Measurements from ENCODE around the gene ARHGAP5.
A peak's percentile ranks its signal among the peaks of the same experiment; 100 is the strongest.

Gene ARHGAP5

DNA sequence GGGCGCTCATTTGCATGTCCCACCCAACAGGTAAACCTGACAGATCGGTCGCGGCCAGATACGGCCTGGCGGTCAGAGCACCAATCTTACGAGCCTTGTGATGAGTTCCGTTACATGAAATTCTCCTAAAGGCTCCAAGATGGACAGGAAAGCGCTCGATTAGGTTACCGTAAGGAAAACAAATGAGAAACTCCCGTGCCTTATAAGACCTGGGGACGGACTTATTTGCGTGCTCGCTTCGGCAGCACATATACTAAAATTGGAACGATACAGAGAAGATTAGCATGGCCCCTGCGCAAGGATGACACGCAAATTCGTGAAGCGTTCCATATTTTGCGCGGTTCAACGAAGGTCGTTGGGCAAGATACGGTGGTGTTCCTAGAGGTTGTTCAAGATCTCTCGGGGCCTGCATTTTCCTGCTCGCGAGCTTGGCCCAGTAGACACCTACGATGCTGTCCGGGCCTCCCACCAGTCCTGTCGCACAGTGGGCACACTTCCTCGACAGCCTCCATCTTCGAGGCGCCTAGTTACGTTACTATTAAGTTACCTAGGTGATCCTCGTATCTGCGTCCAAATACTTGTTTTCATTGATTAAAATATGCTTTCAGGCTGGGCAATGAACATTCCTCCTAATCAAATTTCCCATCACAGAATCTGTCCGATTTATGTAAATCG, 124.8 kb downstream of the ARHGAP5 start, which contains the start of gene RNU6-7:
Gene RNU6-7 (plus strand): TSS at position 230 of the 675 bp plus-strand sequence.
- no peak for TF ChIP-seq ZFX (IDR thresholded peaks at IDR 0.05; ENCODE audit: borderline replicate concordance)
- TF ChIP-seq, protein P1, sequence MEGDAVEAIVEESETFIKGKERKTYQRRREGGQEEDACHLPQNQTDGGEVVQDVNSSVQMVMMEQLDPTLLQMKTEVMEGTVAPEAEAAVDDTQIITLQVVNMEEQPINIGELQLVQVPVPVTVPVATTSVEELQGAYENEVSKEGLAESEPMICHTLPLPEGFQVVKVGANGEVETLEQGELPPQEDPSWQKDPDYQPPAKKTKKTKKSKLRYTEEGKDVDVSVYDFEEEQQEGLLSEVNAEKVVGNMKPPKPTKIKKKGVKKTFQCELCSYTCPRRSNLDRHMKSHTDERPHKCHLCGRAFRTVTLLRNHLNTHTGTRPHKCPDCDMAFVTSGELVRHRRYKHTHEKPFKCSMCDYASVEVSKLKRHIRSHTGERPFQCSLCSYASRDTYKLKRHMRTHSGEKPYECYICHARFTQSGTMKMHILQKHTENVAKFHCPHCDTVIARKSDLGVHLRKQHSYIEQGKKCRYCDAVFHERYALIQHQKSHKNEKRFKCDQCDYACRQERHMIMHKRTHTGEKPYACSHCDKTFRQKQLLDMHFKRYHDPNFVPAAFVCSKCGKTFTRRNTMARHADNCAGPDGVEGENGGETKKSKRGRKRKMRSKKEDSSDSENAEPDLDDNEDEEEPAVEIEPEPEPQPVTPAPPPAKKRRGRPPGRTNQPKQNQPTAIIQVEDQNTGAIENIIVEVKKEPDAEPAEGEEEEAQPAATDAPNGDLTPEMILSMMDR (IDR thresholded peaks at IDR 0.05): no peak
- H3K27ac ChIP-seq: peak within 1 kb of the TSS; percentile 84

DNA sequence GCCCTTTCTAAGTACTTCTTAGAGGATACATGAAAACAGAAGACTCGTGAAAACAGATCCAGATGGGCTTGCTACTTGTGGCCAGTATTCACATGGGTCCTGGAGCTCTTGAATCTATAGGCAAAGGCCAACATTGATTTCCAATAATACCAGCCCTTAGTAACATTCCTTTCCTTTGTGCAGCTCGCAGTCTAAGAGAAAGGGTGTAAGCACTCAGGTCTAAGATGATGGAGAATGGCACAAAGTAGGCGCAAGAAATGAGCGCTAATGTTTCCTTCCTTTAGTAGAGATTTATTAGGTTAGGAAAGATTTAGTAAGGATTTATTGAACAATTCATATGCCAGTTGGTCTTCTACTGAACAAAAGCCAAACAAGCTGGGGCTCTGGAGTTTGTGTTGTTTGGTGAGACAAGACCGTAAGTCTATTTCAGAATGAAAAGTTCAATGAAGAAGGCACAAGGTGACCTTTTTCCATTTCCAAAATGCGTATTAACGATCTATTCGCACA, 125.4 kb downstream of the ARHGAP5 start:
- peak overlapping the region; percentile 84 for H3K27ac ChIP-seq
- TF ChIP-seq, protein P1 (IDR thresholded peaks at IDR 0.05): no peak
- no peak for TF ChIP-seq ZFX (IDR thresholded peaks at IDR 0.05; ENCODE audit: borderline replicate concordance)

DNA sequence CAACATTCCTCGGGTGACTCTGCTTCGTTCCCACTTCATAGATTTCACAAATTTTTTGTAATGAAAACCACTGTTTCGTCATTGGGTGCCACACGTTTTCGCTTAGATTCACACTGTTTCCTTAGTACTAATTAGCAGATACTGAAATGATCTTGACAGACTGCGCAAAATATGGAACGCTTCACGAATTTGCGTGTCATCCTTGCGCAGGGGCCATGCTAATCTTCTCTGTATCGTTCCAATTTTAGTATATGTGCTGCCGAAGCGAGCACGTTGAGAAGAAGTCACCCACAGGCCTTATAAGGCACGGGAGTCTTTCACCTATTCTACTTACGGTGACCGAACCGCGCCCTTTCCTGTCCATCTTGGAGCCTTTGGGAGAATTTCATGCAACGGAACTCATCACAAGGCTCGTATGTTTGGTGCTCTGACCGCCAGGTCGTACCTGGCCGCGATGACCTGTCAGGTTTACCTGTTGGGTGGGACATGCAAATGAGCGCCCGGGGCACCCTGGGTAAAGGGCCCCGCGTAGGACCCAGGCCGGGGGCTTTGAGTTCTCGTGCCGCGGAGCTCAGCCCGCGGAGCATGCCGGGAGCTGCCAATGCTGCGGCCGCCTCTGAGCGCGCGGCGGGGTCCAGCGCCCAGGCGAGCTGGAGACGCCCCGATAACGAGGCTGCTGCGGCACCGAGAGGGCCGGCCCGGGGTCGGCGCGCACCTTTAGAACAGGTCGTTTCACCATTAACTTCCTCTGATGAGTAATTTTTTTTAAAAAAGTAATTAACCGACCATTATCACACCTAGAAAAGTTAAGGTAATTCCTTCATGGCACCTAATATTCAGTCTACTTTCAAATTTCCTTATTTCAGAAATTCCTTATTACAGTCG, 126.1 kb downstream of the ARHGAP5 start, which contains the start of gene RNU6-8:
Gene RNU6-8 (minus strand): TSS at position 272 of the 885 bp plus-strand sequence.
- H3K27ac ChIP-seq: peak within 1 kb of the TSS; percentile 84
- TF ChIP-seq ZFX (IDR thresholded peaks at IDR 0.05; ENCODE audit: borderline replicate concordance): no peak
- TF ChIP-seq, protein P1 (IDR thresholded peaks at IDR 0.05): no peak

DNA sequence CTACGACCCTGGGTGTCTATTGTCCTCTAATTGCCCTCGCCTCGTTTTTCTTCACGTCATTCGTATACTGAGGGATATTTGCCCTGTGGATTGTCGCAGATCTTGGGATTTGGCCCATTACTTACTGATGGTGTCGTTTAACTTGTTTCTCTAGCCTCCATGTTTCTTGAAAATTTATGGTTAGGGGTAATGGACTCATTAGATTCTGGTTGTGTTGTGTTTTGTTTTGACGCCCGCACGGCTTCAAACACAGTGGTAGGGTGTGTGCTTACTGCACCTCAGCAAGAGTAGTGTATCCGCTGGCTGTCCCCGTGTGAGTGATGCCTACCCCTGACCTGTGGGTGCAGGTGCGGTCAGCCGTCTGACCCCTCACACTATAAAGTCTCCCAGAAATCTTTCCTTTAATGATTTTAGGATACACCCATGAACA, 126.8 kb downstream of the ARHGAP5 start:
- H3K27ac ChIP-seq: peak overlapping the region; percentile 84
- TF ChIP-seq, protein P1 (IDR thresholded peaks at IDR 0.05): no peak
- TF ChIP-seq ZFX (IDR thresholded peaks at IDR 0.05; ENCODE audit: borderline replicate concordance): no peak

DNA sequence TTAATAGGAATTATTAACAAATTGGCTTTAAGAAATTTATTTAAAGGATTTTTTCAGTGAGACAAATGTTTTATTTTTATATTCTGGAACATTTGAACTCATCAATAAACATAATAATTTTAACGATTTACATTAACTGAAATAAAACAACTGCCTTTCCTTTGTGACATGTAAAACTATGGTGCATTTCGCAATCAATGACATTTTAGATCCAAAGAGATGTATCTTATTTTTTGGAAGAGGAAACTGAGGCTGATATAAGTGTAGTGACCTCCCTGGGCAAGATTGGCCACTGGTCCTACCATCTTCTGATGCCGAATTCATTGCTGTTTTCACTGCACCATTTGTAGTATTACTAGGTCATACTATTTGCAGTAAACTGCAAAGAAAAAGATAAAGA, 128.4 kb downstream of the ARHGAP5 start:
- TF ChIP-seq, protein P1 (IDR thresholded peaks at IDR 0.05): no peak
- no peak for TF ChIP-seq ZFX (IDR thresholded peaks at IDR 0.05; ENCODE audit: borderline replicate concordance)

DNA sequence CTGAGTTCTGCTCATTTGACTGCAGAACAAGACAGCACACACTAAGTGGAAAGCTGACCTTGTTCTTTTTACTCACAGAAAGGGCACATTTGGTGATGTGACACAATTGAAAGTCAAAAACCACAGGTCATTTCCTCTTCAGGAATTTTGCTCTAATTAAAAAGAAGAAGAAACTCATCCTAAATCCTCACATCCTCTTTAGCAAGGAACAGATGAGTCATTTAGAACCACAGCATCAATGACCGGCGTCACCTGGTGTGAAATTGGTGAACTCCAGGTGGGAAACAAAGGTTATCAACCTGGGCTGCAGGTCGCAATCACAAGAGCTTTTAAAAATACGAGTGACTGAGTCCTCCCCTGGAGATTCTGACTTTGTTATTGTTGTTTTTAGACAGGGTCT, 128.9 kb downstream of the ARHGAP5 start:
- no peak overlapping the region for H3K27ac ChIP-seq
- no peak for TF ChIP-seq ZFX (IDR thresholded peaks at IDR 0.05; ENCODE audit: borderline replicate concordance)
- TF ChIP-seq, protein P1 (IDR thresholded peaks at IDR 0.05): no peak

More for the DNA sequence above, 128.4 kb downstream of the ARHGAP5 start:
- H3K27ac ChIP-seq: no peak overlapping the region
